GM12878 (cell line): ENCODE data around the gene C5orf15. TPM values are rescaled to one million over a fixed set of nuclear protein-coding genes. Genes with fewer than 3 reads are reported as not detected.
A peak's percentile ranks its signal among the peaks of the same experiment; 100 is the strongest.

Experiments
- BACH1 ChIP-seq: fragments of 450-650 bp; IDR thresholded peaks from 2 replicates; pipeline ENCODE4 v1.6.1; 2017; ENCODE audit warnings: mild to moderate bottlenecking, borderline replicate concordance
- BCL11A ChIP-seq: IDR thresholded peaks from 2 replicates; pipeline ENCODE4 v1.6.1; 2011; ENCODE audit warnings: low read depth, low read length
- CHD4 ChIP-seq: fragments of 200-600 bp; sonication (generic); IDR thresholded peaks from 2 replicates; pipeline ENCODE4 v1.6.1; 2016; ENCODE audit warnings: mild to moderate bottlenecking
- ESRRA ChIP-seq: IDR thresholded peaks from 2 replicates; pipeline ENCODE4 v1.6.1; 2012; ENCODE audit warnings: mild to moderate bottlenecking, low read length, improper control_type of control experiment
- EZH2 ChIP-seq: IDR thresholded peaks from 2 replicates; pipeline ENCODE4 v1.6.1; 2012; ENCODE audit warnings: low read depth, mild to moderate bottlenecking, control low read depth, inconsistent platforms, low read length, borderline replicate concordance; ENCODE audit not compliant: control insufficient read depth
- FOS ChIP-seq: IDR thresholded peaks from 3 replicates; pipeline ENCODE4 v1.6.1; 2011; ENCODE audit warnings: borderline replicate concordance; ENCODE audit not compliant: insufficient read length; ENCODE audit errors: extremely low read depth
- LARP7 ChIP-seq: fragments of 450-650 bp; IDR thresholded peaks from 2 replicates; pipeline ENCODE4 v1.6.1; 2017; ENCODE audit warnings: mild to moderate bottlenecking
- NFIC ChIP-seq: IDR thresholded peaks from 2 replicates; pipeline ENCODE4 v1.6.1; 2012; ENCODE audit warnings: low read depth, mild to moderate bottlenecking, inconsistent platforms, low read length, moderate library complexity
- NRF1 ChIP-seq: conservative IDR thresholded peaks from 2 replicates; pipeline ENCODE4 v1.6.1; 2011; ENCODE audit warnings: mild to moderate bottlenecking, low read depth, low read length, improper control_type of control experiment
- PML ChIP-seq: IDR thresholded peaks from 2 replicates; pipeline ENCODE4 v1.6.1; 2012; ENCODE audit warnings: low read length, inconsistent platforms
- POLR2AphosphoS5 ChIP-seq: IDR thresholded peaks from 2 replicates; pipeline ENCODE4 v1.6.1; 2011; ENCODE audit warnings: mild to moderate bottlenecking, low read length, inconsistent platforms
- SMC3 ChIP-seq: IDR thresholded peaks from 2 replicates; pipeline ENCODE4 v1.6.1; 2011; ENCODE audit warnings: low read length, improper control_type of control experiment, borderline replicate concordance
- SREBF1 ChIP-seq: IDR thresholded peaks from 2 replicates; pipeline ENCODE4 v1.6.1; 2012; ENCODE audit warnings: mild to moderate bottlenecking, low read length
- SUZ12 ChIP-seq: fragments of 200-600 bp; sonication (generic); IDR thresholded peaks from one replicate; pipeline ENCODE4 v1.6.1; 2018; ENCODE audit warnings: antibody characterized with exemption, mild to moderate bottlenecking; ENCODE audit not compliant: unreplicated experiment
- TAF1 ChIP-seq: IDR thresholded peaks from 2 replicates; pipeline ENCODE4 v1.6.1; 2011; ENCODE audit warnings: mild to moderate bottlenecking, low read depth, low read length, borderline replicate concordance
- TBL1XR1 ChIP-seq: IDR thresholded peaks from 2 replicates; pipeline ENCODE4 v1.6.1; 2012; ENCODE audit warnings: low read depth, low read length, improper control_type of control experiment
- TCF3 ChIP-seq: IDR thresholded peaks from 2 replicates; pipeline ENCODE4 v1.6.1; 2012; ENCODE audit warnings: low read depth, mild to moderate bottlenecking, low read length, borderline replicate concordance; ENCODE audit not compliant: insufficient read depth
- ZNF24 ChIP-seq: fragments of 450-650 bp; IDR thresholded peaks from 2 replicates; pipeline ENCODE4 v1.6.1; 2017; ENCODE audit warnings: antibody characterized with exemption, mild to moderate bottlenecking
- polyA plus RNA-seq, 11 experiments: library from polyadenylated mRNA; depleted of rRNA in 4 of 11; unstranded in 6 of 11; stranded (reverse) in 5 of 11; fragments of >200 nt; fragmentation: Nextera tagmentation in 4 of 11; fragmentation: Illumina TruSeq in 1 of 11; extraction: Ambion mirVana in 4 of 11; extraction: Trizol in 1 of 11; gene quantifications; 1 replicate in 1 of 11; 2 replicates in 10 of 11; pipeline versions ENCODE4 v1.2.1 to v1.2.3, GENCODE V29; 2011 to 2016; ENCODE audit warnings: inconsistent platforms in 2 of 11, missing spikeins in 2 of 11, low read depth in 1 of 11
- total RNA-seq, 4 experiments: library from RNA; depleted of rRNA in 3 of 4; stranded (reverse); fragments of >200 nt in 3 of 4; fragmentation: Illumina TruSeq in 1 of 4; extraction: Trizol in 1 of 4; gene quantifications; 2 replicates each; pipeline versions ENCODE4 v1.2.1 to v1.2.3, GENCODE V29; 2013 to 2021
- TF ChIP-seq, protein P1 (sequence below): fragments of 150-350 bp; IDR thresholded peaks from 2 replicates; pipeline ENCODE4 v1.6.1; 2014; ENCODE audit warnings: mild to moderate bottlenecking, low read depth, low read length
- TF ChIP-seq, protein P2 (sequence below): fragments of 450-650 bp; IDR thresholded peaks from 2 replicates; pipeline ENCODE4 v1.6.1; 2017; ENCODE audit warnings: antibody characterized with exemption, mild to moderate bottlenecking, moderate library complexity
- TF ChIP-seq, protein P3 (sequence below): fragments of 450-650 bp; formaldehyde crosslinking; IDR thresholded peaks from 2 replicates; pipeline ENCODE4 v1.4.0; 2022; ENCODE audit warnings: mild to moderate bottlenecking, moderate library complexity

C5orf15 gene
- total and polyA plus RNA-seq, 10 of the 15 experiments (the other 5 are each of a cell fraction or from before 2014, with no cell fraction given): 21.7 to 69.6 (median 46.0) TPM

DNA sequence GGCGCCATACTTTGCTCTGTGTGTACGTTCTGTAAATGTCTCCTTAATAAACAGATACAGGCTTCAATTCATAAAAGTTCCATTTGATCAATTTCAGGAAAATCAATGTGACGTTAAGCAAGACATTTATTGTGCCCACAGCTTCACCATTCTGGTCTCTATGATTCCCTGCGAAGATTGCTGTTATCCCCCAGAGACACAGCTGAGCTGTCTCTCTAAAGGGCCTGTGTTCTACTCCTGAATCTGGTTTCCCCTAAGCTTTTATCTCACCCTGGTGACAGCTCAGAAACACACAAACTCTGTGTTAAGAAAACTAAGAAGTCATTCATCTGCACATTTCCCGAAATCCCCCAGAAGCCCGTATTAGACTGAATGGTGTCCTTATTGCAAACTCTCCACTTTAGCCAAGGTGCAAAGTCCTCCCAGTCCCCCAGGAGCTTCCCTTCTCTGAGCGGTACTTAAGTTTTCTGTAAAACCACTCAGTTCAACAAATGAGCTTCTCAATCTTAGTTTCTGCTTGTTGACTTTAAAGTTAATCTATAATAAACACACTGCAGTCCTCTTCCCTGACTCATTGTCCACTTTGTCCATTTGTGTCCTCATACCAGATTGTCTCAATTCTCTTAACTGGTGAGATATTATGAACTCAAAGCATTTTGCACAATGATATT, 1.4 kb upstream of the C5orf15 start (continued):
- no peak for TF ChIP-seq SUZ12
- no peak for TF ChIP-seq TCF3
- TF ChIP-seq CHD4: no peak
- TF ChIP-seq, protein P1, sequence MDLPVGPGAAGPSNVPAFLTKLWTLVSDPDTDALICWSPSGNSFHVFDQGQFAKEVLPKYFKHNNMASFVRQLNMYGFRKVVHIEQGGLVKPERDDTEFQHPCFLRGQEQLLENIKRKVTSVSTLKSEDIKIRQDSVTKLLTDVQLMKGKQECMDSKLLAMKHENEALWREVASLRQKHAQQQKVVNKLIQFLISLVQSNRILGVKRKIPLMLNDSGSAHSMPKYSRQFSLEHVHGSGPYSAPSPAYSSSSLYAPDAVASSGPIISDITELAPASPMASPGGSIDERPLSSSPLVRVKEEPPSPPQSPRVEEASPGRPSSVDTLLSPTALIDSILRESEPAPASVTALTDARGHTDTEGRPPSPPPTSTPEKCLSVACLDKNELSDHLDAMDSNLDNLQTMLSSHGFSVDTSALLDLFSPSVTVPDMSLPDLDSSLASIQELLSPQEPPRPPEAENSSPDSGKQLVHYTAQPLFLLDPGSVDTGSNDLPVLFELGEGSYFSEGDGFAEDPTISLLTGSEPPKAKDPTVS: no peak
- no peak for TF ChIP-seq PML
- TF ChIP-seq, protein P2, sequence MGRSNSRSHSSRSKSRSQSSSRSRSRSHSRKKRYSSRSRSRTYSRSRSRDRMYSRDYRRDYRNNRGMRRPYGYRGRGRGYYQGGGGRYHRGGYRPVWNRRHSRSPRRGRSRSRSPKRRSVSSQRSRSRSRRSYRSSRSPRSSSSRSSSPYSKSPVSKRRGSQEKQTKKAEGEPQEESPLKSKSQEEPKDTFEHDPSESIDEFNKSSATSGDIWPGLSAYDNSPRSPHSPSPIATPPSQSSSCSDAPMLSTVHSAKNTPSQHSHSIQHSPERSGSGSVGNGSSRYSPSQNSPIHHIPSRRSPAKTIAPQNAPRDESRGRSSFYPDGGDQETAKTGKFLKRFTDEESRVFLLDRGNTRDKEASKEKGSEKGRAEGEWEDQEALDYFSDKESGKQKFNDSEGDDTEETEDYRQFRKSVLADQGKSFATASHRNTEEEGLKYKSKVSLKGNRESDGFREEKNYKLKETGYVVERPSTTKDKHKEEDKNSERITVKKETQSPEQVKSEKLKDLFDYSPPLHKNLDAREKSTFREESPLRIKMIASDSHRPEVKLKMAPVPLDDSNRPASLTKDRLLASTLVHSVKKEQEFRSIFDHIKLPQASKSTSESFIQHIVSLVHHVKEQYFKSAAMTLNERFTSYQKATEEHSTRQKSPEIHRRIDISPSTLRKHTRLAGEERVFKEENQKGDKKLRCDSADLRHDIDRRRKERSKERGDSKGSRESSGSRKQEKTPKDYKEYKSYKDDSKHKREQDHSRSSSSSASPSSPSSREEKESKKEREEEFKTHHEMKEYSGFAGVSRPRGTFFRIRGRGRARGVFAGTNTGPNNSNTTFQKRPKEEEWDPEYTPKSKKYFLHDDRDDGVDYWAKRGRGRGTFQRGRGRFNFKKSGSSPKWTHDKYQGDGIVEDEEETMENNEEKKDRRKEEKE: no peak
- peak; percentile 20; the same call in 1 of the 2 replicates for TF ChIP-seq NFIC
- TF ChIP-seq TAF1: no peak
- no peak for TF ChIP-seq TBL1XR1
- no peak for TF ChIP-seq BCL11A
- TF ChIP-seq SREBF1: no peak
- TF ChIP-seq EZH2: no peak
- no peak; the same call in 1 of the 2 replicates for TF ChIP-seq SMC3
- no peak for TF ChIP-seq LARP7
- TF ChIP-seq ZNF24: no peak
- no peak for TF ChIP-seq NRF1
- peak; percentile 50; the same call in 1 of the 2 replicates for TF ChIP-seq POLR2AphosphoS5
- TF ChIP-seq BACH1: 0 out of 2 replicates have a peak, but pooled peaks have one; percentile 25
- no peak for TF ChIP-seq FOS
- TF ChIP-seq ESRRA: no peak
- TF ChIP-seq, protein P3, sequence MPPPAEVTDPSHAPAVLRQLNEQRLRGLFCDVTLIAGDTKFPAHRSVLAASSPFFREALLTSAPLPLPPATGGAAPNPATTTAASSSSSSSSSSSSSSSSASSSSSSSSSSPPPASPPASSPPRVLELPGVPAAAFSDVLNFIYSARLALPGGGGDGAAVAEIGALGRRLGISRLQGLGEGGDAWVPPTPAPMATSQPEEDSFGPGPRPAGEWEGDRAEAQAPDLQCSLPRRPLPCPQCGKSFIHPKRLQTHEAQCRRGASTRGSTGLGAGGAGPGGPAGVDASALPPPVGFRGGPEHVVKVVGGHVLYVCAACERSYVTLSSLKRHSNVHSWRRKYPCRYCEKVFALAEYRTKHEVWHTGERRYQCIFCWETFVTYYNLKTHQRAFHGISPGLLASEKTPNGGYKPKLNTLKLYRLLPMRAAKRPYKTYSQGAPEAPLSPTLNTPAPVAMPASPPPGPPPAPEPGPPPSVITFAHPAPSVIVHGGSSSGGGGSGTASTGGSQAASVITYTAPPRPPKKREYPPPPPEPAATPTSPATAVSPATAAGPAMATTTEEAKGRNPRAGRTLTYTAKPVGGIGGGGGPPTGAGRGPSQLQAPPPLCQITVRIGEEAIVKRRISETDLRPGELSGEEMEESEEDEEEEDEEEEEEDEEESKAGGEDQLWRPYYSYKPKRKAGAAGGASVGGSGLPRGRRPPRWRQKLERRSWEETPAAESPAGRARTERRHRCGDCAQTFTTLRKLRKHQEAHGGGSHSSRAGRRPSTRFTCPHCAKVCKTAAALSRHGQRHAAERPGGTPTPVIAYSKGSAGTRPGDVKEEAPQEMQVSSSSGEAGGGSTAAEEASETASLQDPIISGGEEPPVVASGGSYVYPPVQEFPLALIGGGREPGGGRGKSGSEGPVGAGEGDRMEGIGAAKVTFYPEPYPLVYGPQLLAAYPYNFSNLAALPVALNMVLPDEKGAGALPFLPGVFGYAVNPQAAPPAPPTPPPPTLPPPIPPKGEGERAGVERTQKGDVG (CRISPR knock-in tag): no peak
